ENCODE results near the gene FILIP1L. TPM values are rescaled to one million over a fixed set of nuclear protein-coding genes. Genes with fewer than 3 reads are reported as not detected.

The FILIP1L gene
- total RNA-seq, 1 experiment from 2014 or later: 0.17 TPM

DNA sequence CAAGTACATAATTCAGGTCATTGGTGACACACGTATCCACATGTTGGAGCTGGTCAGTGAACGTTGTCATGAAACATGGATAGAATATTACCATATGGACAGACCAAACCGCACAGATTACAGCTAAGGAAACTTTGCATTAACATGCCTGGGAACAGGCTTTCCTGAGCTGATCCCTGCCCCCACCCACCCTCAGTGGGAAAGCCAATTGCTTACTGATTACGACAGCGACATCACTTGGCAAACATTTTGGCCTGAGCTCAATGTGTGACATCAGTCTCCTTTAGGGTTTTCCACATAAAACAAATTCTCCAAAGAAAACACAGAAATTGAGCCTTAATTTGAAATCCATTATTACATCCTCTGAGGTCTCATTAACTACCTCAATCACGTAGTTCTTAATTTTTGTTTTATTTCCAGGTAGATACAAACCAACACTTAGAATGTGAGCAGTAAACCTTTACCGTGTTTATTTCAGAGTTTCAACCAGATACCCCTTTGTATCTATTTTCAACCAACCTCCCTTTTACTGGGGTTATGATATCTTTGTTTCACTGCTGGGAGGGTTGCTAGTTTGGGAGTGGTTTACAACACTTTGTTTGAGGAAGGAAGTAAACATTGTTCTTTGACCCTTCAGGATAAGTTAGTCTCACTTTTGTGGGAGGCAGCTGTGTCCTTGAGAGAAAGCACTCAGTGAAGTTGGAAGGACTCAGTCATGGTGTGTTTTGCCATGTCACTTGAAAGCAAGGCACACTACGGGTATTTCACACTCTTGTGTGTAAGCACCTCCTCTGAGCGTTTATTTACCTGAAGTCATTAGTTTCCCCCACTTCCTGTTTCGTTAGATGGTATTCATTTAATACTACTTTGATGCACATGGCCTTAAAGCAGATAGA, 193.6 kb downstream of the FILIP1L start (continued):
- TF ChIP-seq, protein P1, sequence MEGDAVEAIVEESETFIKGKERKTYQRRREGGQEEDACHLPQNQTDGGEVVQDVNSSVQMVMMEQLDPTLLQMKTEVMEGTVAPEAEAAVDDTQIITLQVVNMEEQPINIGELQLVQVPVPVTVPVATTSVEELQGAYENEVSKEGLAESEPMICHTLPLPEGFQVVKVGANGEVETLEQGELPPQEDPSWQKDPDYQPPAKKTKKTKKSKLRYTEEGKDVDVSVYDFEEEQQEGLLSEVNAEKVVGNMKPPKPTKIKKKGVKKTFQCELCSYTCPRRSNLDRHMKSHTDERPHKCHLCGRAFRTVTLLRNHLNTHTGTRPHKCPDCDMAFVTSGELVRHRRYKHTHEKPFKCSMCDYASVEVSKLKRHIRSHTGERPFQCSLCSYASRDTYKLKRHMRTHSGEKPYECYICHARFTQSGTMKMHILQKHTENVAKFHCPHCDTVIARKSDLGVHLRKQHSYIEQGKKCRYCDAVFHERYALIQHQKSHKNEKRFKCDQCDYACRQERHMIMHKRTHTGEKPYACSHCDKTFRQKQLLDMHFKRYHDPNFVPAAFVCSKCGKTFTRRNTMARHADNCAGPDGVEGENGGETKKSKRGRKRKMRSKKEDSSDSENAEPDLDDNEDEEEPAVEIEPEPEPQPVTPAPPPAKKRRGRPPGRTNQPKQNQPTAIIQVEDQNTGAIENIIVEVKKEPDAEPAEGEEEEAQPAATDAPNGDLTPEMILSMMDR (IDR thresholded peaks at IDR 0.05 in 2 of 3, conservative IDR thresholded peaks at IDR 0.05 in 1 of 3; ENCODE audit: borderline replicate concordance in 1 of 3, insufficient read depth in 1 of 3, low read depth in 2 of 3, low read length in 2 of 3): no peak
- TF ChIP-seq EGR1 (IDR thresholded peaks at IDR 0.05; ENCODE audit: low read depth) (no peak), ZNF274 (IDR thresholded peaks at IDR 0.05; ENCODE audit: low read depth, low read length) (no peak), SRF (IDR thresholded peaks at IDR 0.05; ENCODE audit: low read depth) (no peak), JUND (IDR thresholded peaks at IDR 0.05) (no peak), RAD21 (IDR thresholded peaks at IDR 0.05; ENCODE audit: low read depth) (no peak), YY1 (IDR thresholded peaks at IDR 0.05; ENCODE audit: extremely low read depth, insufficient replicate concordance, low read depth, low read length) (no peak), POLR2AphosphoS5 (IDR thresholded peaks at IDR 0.05; ENCODE audit: low read depth, low read length) (no peak)

DNA sequence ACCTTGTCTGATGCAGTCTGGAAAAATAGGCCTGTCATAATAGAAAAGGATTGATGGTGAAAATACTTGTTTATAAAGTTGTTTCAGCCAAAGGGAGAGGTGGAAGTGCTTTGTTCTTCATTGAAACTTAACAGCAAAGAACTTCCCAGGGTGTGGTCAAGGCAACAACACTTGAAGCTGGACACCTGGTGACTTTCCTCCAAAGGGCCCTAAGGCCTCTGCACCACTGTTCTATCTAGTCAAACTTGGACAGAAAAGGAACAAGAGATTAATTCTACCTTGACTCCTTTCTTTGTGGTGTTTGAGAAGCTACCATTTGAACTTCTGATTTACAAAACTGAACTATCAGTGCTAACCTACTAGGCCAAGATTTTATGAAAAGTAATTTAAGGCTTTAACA, 194.6 kb downstream of the FILIP1L start:
- Histone ChIP-seq H3K27me3 (ENCODE audit: insufficient read depth, low read length) (no peaks in the 10 kb centered on the region), H3K36me3 (ENCODE audit: control insufficient read depth in 1 of 2, insufficient read depth in 2 of 2, low read length in 2 of 2) (no peaks in the 10 kb centered on the region), H3K9me2 (ENCODE audit: insufficient read depth) (no peaks in the 10 kb centered on the region), H3K9me3 (ENCODE audit: control insufficient read depth in 1 of 2, insufficient read depth in 1 of 2, low read depth in 1 of 2, low read length in 2 of 2) (no peaks in the 10 kb centered on the region), H3K4me1 (ENCODE audit: control insufficient read depth in 1 of 2, insufficient read depth in 2 of 2, low read length in 2 of 2) (no peaks in the 10 kb centered on the region), H3K9ac (ENCODE audit: low read length) (no peak overlapping the region), H3K4me3 (replicated peaks in 1 of 2; ENCODE audit: low read depth in 1 of 2, low read length in 2 of 2) (no peak overlapping the region), H4K20me1 (ENCODE audit: insufficient read depth) (no peaks in the 10 kb centered on the region), H3K4me2 (ENCODE audit: low read length) (no peak overlapping the region), H3K27ac (ENCODE audit: low read depth, low read length) (no peak overlapping the region), H3K79me2 (ENCODE audit: insufficient read depth, low read length) (peaks cover 4% of the 10 kb centered on the region; the same call in 1 of the 2 replicates), H2AFZ (ENCODE audit: low read depth, low read length, poor library complexity, severe bottlenecking) (no peak overlapping the region)
- BruUV-seq (replicated peaks): no TSS peak
- DNase-seq (ENCODE audit: low read depth, low spot score): no peak
- ChIA-PET RAD21 (ENCODE audit: low non-redundant PET in 1 of 2, low total read pairs in 2 of 2, uncharacterized antibody in 2 of 2, unreplicated experiment in 2 of 2) (no interaction called here), POLR2A (no interaction called here), CTCF (no interaction called here)
- TF ChIP-seq, protein P2, sequence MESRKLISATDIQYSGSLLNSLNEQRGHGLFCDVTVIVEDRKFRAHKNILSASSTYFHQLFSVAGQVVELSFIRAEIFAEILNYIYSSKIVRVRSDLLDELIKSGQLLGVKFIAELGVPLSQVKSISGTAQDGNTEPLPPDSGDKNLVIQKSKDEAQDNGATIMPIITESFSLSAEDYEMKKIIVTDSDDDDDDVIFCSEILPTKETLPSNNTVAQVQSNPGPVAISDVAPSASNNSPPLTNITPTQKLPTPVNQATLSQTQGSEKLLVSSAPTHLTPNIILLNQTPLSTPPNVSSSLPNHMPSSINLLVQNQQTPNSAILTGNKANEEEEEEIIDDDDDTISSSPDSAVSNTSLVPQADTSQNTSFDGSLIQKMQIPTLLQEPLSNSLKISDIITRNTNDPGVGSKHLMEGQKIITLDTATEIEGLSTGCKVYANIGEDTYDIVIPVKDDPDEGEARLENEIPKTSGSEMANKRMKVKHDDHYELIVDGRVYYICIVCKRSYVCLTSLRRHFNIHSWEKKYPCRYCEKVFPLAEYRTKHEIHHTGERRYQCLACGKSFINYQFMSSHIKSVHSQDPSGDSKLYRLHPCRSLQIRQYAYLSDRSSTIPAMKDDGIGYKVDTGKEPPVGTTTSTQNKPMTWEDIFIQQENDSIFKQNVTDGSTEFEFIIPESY (IDR thresholded peaks at IDR 0.05; ENCODE audit: extremely low read depth, insufficient replicate concordance, low read length): no peak
- TF ChIP-seq EZH2phosphoT487 (IDR thresholded peaks at IDR 0.05; ENCODE audit: borderline replicate concordance): no peak
- no peak for TF ChIP-seq EZH2 (IDR thresholded peaks at IDR 0.05)
- intact Hi-C loops (cut with micrococcal nuclease): no loop called here
- no peak for ATAC-seq

Data from HCT116 (cell line).